ENCODE data around the gene TTI1.
"Not testable (repeated sequence)": the region's sequence is repeated elsewhere in the genome, so short reads cannot be mapped to it uniquely, and the experiment has no call there.

Gene TTI1

DNA sequence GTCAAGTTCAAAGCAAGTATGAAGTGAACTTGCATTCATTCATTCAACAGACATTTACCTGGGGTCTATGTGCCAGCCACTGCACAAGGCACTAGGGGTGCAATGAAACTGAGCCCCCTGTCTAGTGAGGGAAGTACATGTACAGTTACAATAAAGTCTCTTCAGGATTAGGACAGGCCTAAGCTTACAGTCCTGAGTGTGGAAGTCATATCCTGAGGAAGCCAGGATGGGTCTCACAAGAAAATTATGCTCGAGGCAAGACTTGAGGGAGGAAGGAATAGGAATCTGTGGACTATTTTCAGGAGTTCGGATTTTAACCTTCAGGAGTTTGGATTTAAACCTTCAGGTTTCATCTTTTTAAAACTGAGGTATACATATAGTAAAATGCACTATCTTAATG lies 19.4 kb downstream of the TTI1 start:
- no peak overlapping the region for H4K5ac ChIP-seq (ENCODE audit: low read length)
- H4K8ac ChIP-seq (ENCODE audit: low read depth, low read length): no peak overlapping the region
- no peak overlapping the region for H2BK15ac ChIP-seq (replicated peaks; ENCODE audit: low read depth)
- no peak overlapping the region for H3K18ac ChIP-seq (ENCODE audit: low read length)
- H3K36me3 ChIP-seq (ENCODE audit: control insufficient read depth, insufficient read depth, low read length): peaks cover 9% of the 10 kb centered on the region
- no peak overlapping the region for H3K4ac ChIP-seq (ENCODE audit: low read depth, low read length)
- H3K27ac ChIP-seq (ENCODE audit: low read depth, low read length): no peak overlapping the region
- no peak overlapping the region for H3K56ac ChIP-seq (ENCODE audit: low read length)
- DNase-seq: no peak
- H2BK120ac ChIP-seq (ENCODE audit: low read depth, low read length): no peak overlapping the region
- H3K79me1 ChIP-seq (ENCODE audit: low read length): peaks cover 15% of the 10 kb centered on the region
- no peaks in the 10 kb centered on the region for H3K4me1 ChIP-seq (ENCODE audit: control insufficient read depth, low read depth, low read length)
- H3K4me2 ChIP-seq (ENCODE audit: low read length): no peak overlapping the region
- no peak overlapping the region for H3K9ac ChIP-seq (ENCODE audit: low read length)
- H3K79me2 ChIP-seq (ENCODE audit: control insufficient read depth, insufficient read depth, low read length): no peaks in the 10 kb centered on the region
- no peak overlapping the region for H3K4me3 ChIP-seq (ENCODE audit: low read length)
- WGBS (ENCODE audit: extremely low coverage, insufficient coverage, low lambda C conversion rate): no CpG with 5 or more reads among the region's 2 CpGs
- no peaks in the 10 kb centered on the region for H3K27me3 ChIP-seq (ENCODE audit: insufficient read depth, low read length, poor library complexity)
- H2BK5ac ChIP-seq (ENCODE audit: low read length): no peak overlapping the region
- H2AK5ac ChIP-seq (ENCODE audit: low read length): no peak overlapping the region
- H3K23ac ChIP-seq (ENCODE audit: low read length): no peak overlapping the region

DNA sequence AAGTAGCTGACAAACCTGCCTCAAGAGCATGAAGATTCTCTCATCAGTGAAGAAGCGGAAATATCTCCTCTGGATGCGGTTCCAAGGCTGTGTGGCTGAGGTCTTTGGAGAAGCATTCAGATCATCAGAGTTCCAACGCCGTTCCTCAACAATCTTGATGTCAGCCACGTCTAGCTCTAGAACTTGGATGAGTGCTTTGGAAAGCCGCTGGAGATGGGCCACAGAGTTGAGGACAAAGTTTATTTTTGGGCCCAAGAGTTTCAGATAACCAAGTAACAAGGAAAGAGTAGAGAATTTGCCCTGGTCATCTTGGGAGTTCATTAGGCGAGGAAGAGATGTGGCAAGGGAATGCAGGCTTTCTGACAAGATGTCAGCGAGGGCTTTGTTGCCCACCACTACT lies 20.9 kb downstream of the TTI1 start:
- no peak overlapping the region for H2AK5ac ChIP-seq (ENCODE audit: low read length)
- H3K4me2 ChIP-seq (ENCODE audit: low read length): no peak overlapping the region
- H3K79me2 ChIP-seq (ENCODE audit: control insufficient read depth, insufficient read depth, low read length): no peaks in the 10 kb centered on the region
- no peak overlapping the region for H3K4me3 ChIP-seq (ENCODE audit: low read length)
- H3K56ac ChIP-seq (ENCODE audit: low read length): no peak overlapping the region
- H3K4me1 ChIP-seq (ENCODE audit: control insufficient read depth, low read depth, low read length): no peaks in the 10 kb centered on the region
- no peak overlapping the region for H3K4ac ChIP-seq (ENCODE audit: low read depth, low read length)
- no peak for DNase-seq
- H2BK15ac ChIP-seq (replicated peaks; ENCODE audit: low read depth): no peak overlapping the region
- H2BK120ac ChIP-seq (ENCODE audit: low read depth, low read length): no peak overlapping the region
- H3K27me3 ChIP-seq (ENCODE audit: insufficient read depth, low read length, poor library complexity): no peaks in the 10 kb centered on the region
- no peak overlapping the region for H4K8ac ChIP-seq (ENCODE audit: low read depth, low read length)
- H3K18ac ChIP-seq (ENCODE audit: low read length): no peak overlapping the region
- H3K23ac ChIP-seq (ENCODE audit: low read length): no peak overlapping the region
- WGBS (ENCODE audit: extremely low coverage, insufficient coverage, low lambda C conversion rate): no CpG with 5 or more reads among the region's 8 CpGs
- no peak overlapping the region for H3K27ac ChIP-seq (ENCODE audit: low read depth, low read length)
- peaks cover 15% of the 10 kb centered on the region for H3K79me1 ChIP-seq (ENCODE audit: low read length)
- H3K36me3 ChIP-seq (ENCODE audit: control insufficient read depth, insufficient read depth, low read length): peaks cover 8% of the 10 kb centered on the region
- no peak overlapping the region for H4K5ac ChIP-seq (ENCODE audit: low read length)
- H2BK5ac ChIP-seq (ENCODE audit: low read length): no peak overlapping the region
- no peak overlapping the region for H3K9ac ChIP-seq (ENCODE audit: low read length)

DNA sequence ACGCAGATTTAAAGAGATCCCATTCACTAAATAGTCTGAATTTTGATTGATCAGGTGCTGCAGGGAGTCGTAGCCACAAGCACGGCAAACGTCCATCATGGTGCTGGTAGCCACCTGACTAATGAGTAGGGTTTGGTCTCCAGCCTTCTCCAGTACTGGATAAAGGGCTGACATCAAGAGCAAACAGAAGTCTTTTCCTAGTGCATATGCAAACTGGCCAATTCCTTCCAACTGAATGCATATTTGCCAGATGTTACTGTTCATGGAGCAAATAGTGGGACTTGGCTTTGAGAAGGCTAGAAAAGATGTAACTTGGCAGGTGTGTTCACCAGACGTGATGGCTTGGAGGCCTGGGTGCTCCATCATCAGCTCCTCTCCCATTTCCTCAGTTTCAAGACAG lies 21.6 kb downstream of the TTI1 start:
- peaks cover 8% of the 10 kb centered on the region for H3K36me3 ChIP-seq (ENCODE audit: control insufficient read depth, insufficient read depth, low read length)
- no peak overlapping the region for H4K8ac ChIP-seq (ENCODE audit: low read depth, low read length)
- WGBS (ENCODE audit: extremely low coverage, insufficient coverage, low lambda C conversion rate): no CpG with 5 or more reads among the region's 5 CpGs
- H3K79me2 ChIP-seq (ENCODE audit: control insufficient read depth, insufficient read depth, low read length): no peaks in the 10 kb centered on the region
- H2BK15ac ChIP-seq (replicated peaks; ENCODE audit: low read depth): no peak overlapping the region
- no peak overlapping the region for H3K4me2 ChIP-seq (ENCODE audit: low read length)
- peaks cover 15% of the 10 kb centered on the region for H3K79me1 ChIP-seq (ENCODE audit: low read length)
- H2BK120ac ChIP-seq (ENCODE audit: low read depth, low read length): no peak overlapping the region
- no peak overlapping the region for H2BK5ac ChIP-seq (ENCODE audit: low read length)
- H2AK5ac ChIP-seq (ENCODE audit: low read length): no peak overlapping the region
- H3K27ac ChIP-seq (ENCODE audit: low read depth, low read length): no peak overlapping the region
- H3K18ac ChIP-seq (ENCODE audit: low read length): no peak overlapping the region
- H4K5ac ChIP-seq (ENCODE audit: low read length): no peak overlapping the region
- no peak overlapping the region for H3K9ac ChIP-seq (ENCODE audit: low read length)
- H3K4me3 ChIP-seq (ENCODE audit: low read length): no peak overlapping the region
- H3K56ac ChIP-seq (ENCODE audit: low read length): no peak overlapping the region
- no peaks in the 10 kb centered on the region for H3K27me3 ChIP-seq (ENCODE audit: insufficient read depth, low read length, poor library complexity)
- DNase-seq: no peak
- no peak overlapping the region for H3K23ac ChIP-seq (ENCODE audit: low read length)
- H3K4ac ChIP-seq (ENCODE audit: low read depth, low read length): no peak overlapping the region
- no peaks in the 10 kb centered on the region for H3K4me1 ChIP-seq (ENCODE audit: control insufficient read depth, low read depth, low read length)

DNA sequence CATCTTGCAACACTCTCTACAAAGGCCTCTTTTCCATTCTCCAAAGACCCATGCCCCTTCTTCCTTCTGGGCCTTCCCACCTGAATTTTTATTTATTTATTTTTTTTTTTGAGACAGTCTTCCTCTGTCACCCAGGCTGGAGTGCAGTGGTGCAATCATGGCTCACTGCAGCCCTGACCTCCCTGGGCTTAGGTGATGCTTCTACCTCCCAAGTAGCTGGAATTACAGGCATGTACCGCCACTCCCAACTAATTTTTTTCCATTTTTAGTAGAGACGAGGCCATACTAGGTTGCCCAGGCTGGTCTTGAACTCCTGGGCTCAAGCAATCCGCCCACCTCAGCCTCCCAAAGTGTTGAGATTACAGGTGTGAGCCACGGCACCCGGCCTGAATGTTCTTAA lies 23.8 kb downstream of the TTI1 start:
- not testable (repeated sequence) for H2AK5ac ChIP-seq (ENCODE audit: low read length); H3K4me1 ChIP-seq (ENCODE audit: control insufficient read depth, low read depth, low read length); H2BK120ac ChIP-seq (ENCODE audit: low read depth, low read length); H3K36me3 ChIP-seq (ENCODE audit: control insufficient read depth, insufficient read depth, low read length); H3K18ac ChIP-seq (ENCODE audit: low read length); H2BK5ac ChIP-seq (ENCODE audit: low read length); H3K4ac ChIP-seq (ENCODE audit: low read depth, low read length); H2BK15ac ChIP-seq (replicated peaks; ENCODE audit: low read depth); DNase-seq; H3K27ac ChIP-seq (ENCODE audit: low read depth, low read length); H3K79me2 ChIP-seq (ENCODE audit: control insufficient read depth, insufficient read depth, low read length); H4K8ac ChIP-seq (ENCODE audit: low read depth, low read length); H3K9ac ChIP-seq (ENCODE audit: low read length); H3K27me3 ChIP-seq (ENCODE audit: insufficient read depth, low read length, poor library complexity); H3K4me3 ChIP-seq (ENCODE audit: low read length); H4K5ac ChIP-seq (ENCODE audit: low read length); H3K4me2 ChIP-seq (ENCODE audit: low read length); H3K56ac ChIP-seq (ENCODE audit: low read length); H3K23ac ChIP-seq (ENCODE audit: low read length)
- no CpG with 5 or more reads among the region's 5 CpGs for WGBS (ENCODE audit: extremely low coverage, insufficient coverage, low lambda C conversion rate)
- peaks cover 14% of the 10 kb centered on the region for H3K79me1 ChIP-seq (ENCODE audit: low read length)

DNA sequence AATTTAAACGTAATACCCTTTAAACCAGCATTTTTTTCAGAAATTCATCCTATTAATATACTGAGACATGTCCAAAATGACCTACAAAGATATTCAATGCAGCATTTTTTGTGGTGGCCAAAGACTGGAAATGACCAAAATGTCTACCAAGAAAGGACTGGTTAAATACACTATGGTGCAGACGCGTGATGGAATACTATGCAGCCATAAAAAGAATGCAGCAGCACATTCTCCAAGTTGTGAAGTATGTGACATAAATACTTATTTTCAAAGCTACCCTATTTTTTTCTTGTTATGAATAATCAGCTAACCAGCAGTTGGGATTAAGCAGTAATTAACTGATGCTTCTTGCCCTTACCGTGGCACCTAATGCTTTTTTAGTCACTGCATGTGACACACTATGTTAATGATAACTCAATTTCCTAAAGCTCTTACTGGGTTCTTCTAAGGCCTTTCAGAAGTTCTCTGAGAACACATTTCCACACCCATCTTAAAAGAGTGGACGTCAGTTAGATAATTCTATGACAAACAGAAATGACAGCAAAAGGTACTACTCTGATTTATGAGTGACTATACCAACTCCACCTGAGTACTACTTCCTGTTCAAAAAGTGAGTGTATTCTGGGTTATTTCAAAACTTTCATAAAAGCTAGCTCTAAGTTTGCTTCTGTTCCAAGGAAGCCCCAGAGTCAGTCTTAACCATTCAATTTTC lies 24.9 kb downstream of the TTI1 start:
- H2BK15ac ChIP-seq (replicated peaks; ENCODE audit: low read depth): no peak overlapping the region
- no peak overlapping the region for H4K5ac ChIP-seq (ENCODE audit: low read length)
- H3K56ac ChIP-seq (ENCODE audit: low read length): no peak overlapping the region
- H3K27ac ChIP-seq (ENCODE audit: low read depth, low read length): no peak overlapping the region
- H3K79me2 ChIP-seq (ENCODE audit: control insufficient read depth, insufficient read depth, low read length): no peaks in the 10 kb centered on the region
- H3K18ac ChIP-seq (ENCODE audit: low read length): no peak overlapping the region
- peaks cover 9% of the 10 kb centered on the region for H3K79me1 ChIP-seq (ENCODE audit: low read length)
- no peaks in the 10 kb centered on the region for H3K27me3 ChIP-seq (ENCODE audit: insufficient read depth, low read length, poor library complexity)
- H4K8ac ChIP-seq (ENCODE audit: low read depth, low read length): no peak overlapping the region
- H3K23ac ChIP-seq (ENCODE audit: low read length): no peak overlapping the region
- no peak for DNase-seq
- H2BK5ac ChIP-seq (ENCODE audit: low read length): no peak overlapping the region
- no peak overlapping the region for H2BK120ac ChIP-seq (ENCODE audit: low read depth, low read length)
- H2AK5ac ChIP-seq (ENCODE audit: low read length): no peak overlapping the region
- peaks cover 6% of the 10 kb centered on the region for H3K36me3 ChIP-seq (ENCODE audit: control insufficient read depth, insufficient read depth, low read length)
- H3K4ac ChIP-seq (ENCODE audit: low read depth, low read length): no peak overlapping the region
- no peak overlapping the region for H3K4me2 ChIP-seq (ENCODE audit: low read length)
- no peak overlapping the region for H3K4me3 ChIP-seq (ENCODE audit: low read length)
- WGBS (ENCODE audit: extremely low coverage, insufficient coverage, low lambda C conversion rate): 100% methylated on average over 1 of the region's 5 CpGs
- no peaks in the 10 kb centered on the region for H3K4me1 ChIP-seq (ENCODE audit: control insufficient read depth, low read depth, low read length)
- H3K9ac ChIP-seq (ENCODE audit: low read length): no peak overlapping the region

DNA sequence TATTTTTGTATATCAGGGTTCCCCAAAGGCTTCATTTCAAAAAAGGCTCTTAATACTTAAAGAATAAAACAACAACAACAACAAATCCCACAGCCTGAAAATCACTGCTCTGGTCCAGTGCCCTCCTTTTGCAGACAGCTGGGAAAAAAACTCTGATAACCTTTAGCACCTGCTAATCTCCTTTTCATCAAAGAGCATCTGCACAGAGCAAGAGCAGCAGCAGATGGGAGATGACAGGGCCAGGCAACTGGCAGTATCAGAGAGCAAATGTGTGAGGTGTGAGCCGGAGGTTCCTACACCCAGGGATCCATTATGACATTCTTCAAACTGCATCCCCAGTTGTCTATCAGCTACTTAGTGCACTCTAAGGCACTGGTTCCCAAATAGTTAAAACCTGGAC lies 25.7 kb downstream of the TTI1 start:
- Histone ChIP-seq H4K5ac (ENCODE audit: low read length) (no peak overlapping the region), H3K27me3 (ENCODE audit: insufficient read depth, low read length, poor library complexity) (no peaks in the 10 kb centered on the region), H2AK5ac (ENCODE audit: low read length) (no peak overlapping the region), H3K23ac (ENCODE audit: low read length) (no peak overlapping the region), H2BK120ac (ENCODE audit: low read depth, low read length) (no peak overlapping the region), H3K18ac (ENCODE audit: low read length) (no peak overlapping the region), H4K8ac (ENCODE audit: low read depth, low read length) (no peak overlapping the region), H3K4me1 (ENCODE audit: control insufficient read depth, low read depth, low read length) (no peaks in the 10 kb centered on the region), H3K4me2 (ENCODE audit: low read length) (no peak overlapping the region), H3K79me1 (ENCODE audit: low read length) (peaks cover 9% of the 10 kb centered on the region), H3K56ac (ENCODE audit: low read length) (no peak overlapping the region), H3K4ac (ENCODE audit: low read depth, low read length) (no peak overlapping the region), H3K27ac (ENCODE audit: low read depth, low read length) (no peak overlapping the region), H3K79me2 (ENCODE audit: control insufficient read depth, insufficient read depth, low read length) (no peaks in the 10 kb centered on the region), H3K4me3 (ENCODE audit: low read length) (no peak overlapping the region), H2BK5ac (ENCODE audit: low read length) (no peak overlapping the region), H2BK15ac (replicated peaks; ENCODE audit: low read depth) (no peak overlapping the region), H3K9ac (ENCODE audit: low read length) (no peak overlapping the region), H3K36me3 (ENCODE audit: control insufficient read depth, insufficient read depth, low read length) (peaks cover 6% of the 10 kb centered on the region)
- DNase-seq: peak; percentile 14
- no CpG with 5 or more reads among the region's 1 CpG for WGBS (ENCODE audit: extremely low coverage, insufficient coverage, low lambda C conversion rate)
